IMR-90 (cell line): ENCODE measurements around the gene NACC2. TPM values are rescaled to one million over a fixed set of nuclear protein-coding genes. Genes with fewer than 3 reads are reported as not detected.
"Not testable (repeated sequence)": the region's sequence is repeated elsewhere in the genome, so short reads cannot be mapped to it uniquely, and the experiment has no call there.

Experiments used
- ATAC-seq: fragments of 200-7000 bp; cut with Tn5 transposase; 2 replicates; pipeline ENCODE4 v1.9.1; 2020; ENCODE audit warnings: low read depth, mild to moderate bottlenecking, moderate library complexity
- BruUV-seq: library from RNA; stranded (reverse); fragments of 400-500 nt; replicated peaks from 2 replicates; lab custom pipeline; 2021; lab: Mats Ljungman, UMichigan
- CTCF ChIA-PET: fragments of 300-600 bp; formaldehyde crosslinking; extraction: SDS; loops from one replicate; lab custom pipeline; 2021; ENCODE audit warnings: antibody characterized with exemption; lab: Yijun Ruan, JAX
- POLR2A ChIA-PET: fragments of 300-600 bp; sonication (Branson Sonifier 250); formaldehyde crosslinking; loops from one replicate; lab custom pipeline; 2022; ENCODE audit warnings: antibody characterized with exemption; ENCODE audit not compliant: unreplicated experiment; lab: Charles Lee
- DNase-seq: peaks from one replicate; pipeline ENCODE4 v3.0.0; 2013
- H2AFZ ChIP-seq: replicated peaks from 2 replicates; pipeline ENCODE3; 2013; ENCODE audit warnings: low read length, mild to moderate bottlenecking; ENCODE audit not compliant: poor library complexity
- H2AK5ac ChIP-seq: 2 replicates; pipeline ENCODE4 v1.6.1; 2013; ENCODE audit warnings: low read depth, low read length, inconsistent platforms
- H2AK9ac ChIP-seq: replicated peaks from 2 replicates; pipeline ENCODE3; 2013; ENCODE audit warnings: mild to moderate bottlenecking, low read depth, low read length, moderate library complexity; ENCODE audit not compliant: poor library complexity
- H2BK120ac ChIP-seq: 2 replicates; pipeline ENCODE4 v1.6.1; 2013; ENCODE audit warnings: low read depth, low read length, inconsistent platforms
- H2BK15ac ChIP-seq: 3 replicates; pipeline ENCODE4 v1.6.1; 2013; ENCODE audit warnings: low read depth, low read length, inconsistent platforms
- H2BK20ac ChIP-seq: 2 replicates; pipeline ENCODE4 v1.6.1; 2013; ENCODE audit warnings: low read depth, mild to moderate bottlenecking, inconsistent platforms, low read length, moderate library complexity
- H2BK5ac ChIP-seq: 2 replicates; pipeline ENCODE4 v1.6.1; 2013; ENCODE audit warnings: mild to moderate bottlenecking, low read depth, low read length, inconsistent platforms; ENCODE audit not compliant: poor library complexity, severe bottlenecking
- H3K14ac ChIP-seq: replicated peaks from 2 replicates; pipeline ENCODE4 v1.6.1; 2013; ENCODE audit warnings: low read depth, low read length, inconsistent platforms
- H3K18ac ChIP-seq: 2 replicates; pipeline ENCODE4 v1.6.1; 2013; ENCODE audit warnings: low read depth, low read length, control low read depth
- H3K23ac ChIP-seq: 2 replicates; pipeline ENCODE4 v1.6.1; 2013; ENCODE audit warnings: low read depth, low read length, inconsistent platforms
- H3K27ac ChIP-seq: 2 replicates; pipeline ENCODE4 v1.5.1; 2013; ENCODE audit warnings: mild to moderate bottlenecking, control low read depth, low read length; ENCODE audit not compliant: insufficient read depth
- H3K27me3 ChIP-seq: 2 replicates; pipeline ENCODE4 v1.6.1; 2013; ENCODE audit warnings: low read length; ENCODE audit not compliant: control insufficient read depth, insufficient read depth
- H3K36me3 ChIP-seq: 2 replicates; pipeline ENCODE4 v1.6.1; 2013; ENCODE audit warnings: low read length, mixed read lengths; ENCODE audit not compliant: control insufficient read depth, insufficient read depth
- H3K4ac ChIP-seq: 2 replicates; pipeline ENCODE4 v1.6.1; 2013; ENCODE audit warnings: low read depth, low read length, inconsistent platforms
- H3K4me1 ChIP-seq: 2 replicates; pipeline ENCODE4 v1.6.1; 2013; ENCODE audit warnings: low read length, mixed read lengths; ENCODE audit not compliant: control insufficient read depth, insufficient read depth
- H3K4me2 ChIP-seq: 2 replicates; pipeline ENCODE4 v1.6.1; 2013; ENCODE audit warnings: low read depth, mild to moderate bottlenecking, control low read depth, low read length, moderate library complexity
- H3K4me3 ChIP-seq: 2 replicates; pipeline ENCODE4 v1.5.1; 2013; ENCODE audit warnings: low read depth, mild to moderate bottlenecking, control low read depth, low read length, moderate library complexity; ENCODE audit not compliant: insufficient read depth
- H3K56ac ChIP-seq: 2 replicates; pipeline ENCODE4 v1.6.1; 2013; ENCODE audit warnings: low read length, inconsistent platforms; ENCODE audit not compliant: insufficient read depth; ENCODE audit errors: extremely low read depth
- H3K79me1 ChIP-seq, 2 experiments: 2 replicates each; pipeline ENCODE4 v1.6.1; 2013; ENCODE audit warnings: low read length in 2 of 2, inconsistent platforms in 1 of 2, low read depth in 1 of 2
- H3K9ac ChIP-seq: 2 replicates; pipeline ENCODE4 v1.6.1; 2013; ENCODE audit warnings: low read depth, low read length, control low read depth
- H3K9me1 ChIP-seq: 2 replicates; pipeline ENCODE4 v1.6.1; 2013; ENCODE audit warnings: low read length, inconsistent platforms; ENCODE audit not compliant: insufficient read depth
- H3K9me3 ChIP-seq: 2 replicates; pipeline ENCODE4 v1.6.1; 2013; ENCODE audit warnings: low read length; ENCODE audit not compliant: control insufficient read depth, insufficient read depth
- H4K20me1 ChIP-seq: 2 replicates; pipeline ENCODE4 v1.6.1; 2013; ENCODE audit warnings: low read length, inconsistent platforms; ENCODE audit not compliant: insufficient read depth
- H4K5ac ChIP-seq: 2 replicates; pipeline ENCODE4 v1.6.1; 2013; ENCODE audit warnings: mild to moderate bottlenecking, low read depth, low read length, control low read depth
- H4K8ac ChIP-seq, 2 experiments: 2 replicates each; pipeline ENCODE4 v1.6.1; 2013; ENCODE audit warnings: low read depth in 2 of 2, low read length in 2 of 2, control low read depth in 1 of 2, inconsistent platforms in 1 of 2
- H4K91ac ChIP-seq: 2 replicates; pipeline ENCODE4 v1.6.1; 2013; ENCODE audit warnings: low read depth, low read length, inconsistent platforms; ENCODE audit not compliant: insufficient read depth
- NFE2L2 ChIP-seq: fragments of 150-350 bp; IDR thresholded peaks from 2 replicates; pipeline ENCODE4 v1.6.1; 2016; ENCODE audit warnings: low read depth, mild to moderate bottlenecking, low read length
- WGBS, 2 experiments: methylation state at CpG; one replicate each; pipeline versions ENCODE4 v1.1.5 to v1.1.7; 2013; ENCODE audit warnings: missing lambda C conversion rate in 2 of 2; ENCODE audit not compliant: insufficient read length in 1 of 2; ENCODE audit errors: extremely low coverage in 2 of 2; 5-methylcytosine and 5-hydroxymethylcytosine counted together
- dilution Hi-C: fragments of 300-500 bp; cut with HindIII; formaldehyde crosslinking; loops from one replicate; pipeline ENCODE4 v1.14.3; 2018; ENCODE audit warnings: low sequenced_read_pairs; ENCODE audit not compliant: unreplicated experiment
- in situ Hi-C: fragments of 300-500 bp; cut with MboI; formaldehyde crosslinking; loops from 3 replicates; pipeline ENCODE4 v1.14.3; 2019; ENCODE audit warnings: low sequenced_read_pairs, inconsistent platforms, mixed read lengths
- intact Hi-C: fragments of 100-400 bp; cut with micrococcal nuclease; formaldehyde crosslinking; loops from 2 replicates; pipeline ENCODE4 v1.10.0; 2022
- polyA plus RNA-seq, 3 experiments: library from polyadenylated mRNA; depleted of rRNA; stranded (reverse); fragments of >200 nt; gene quantifications; 2 replicates each; pipeline ENCODE4 v1.2.3, GENCODE V29; 2012; ENCODE audit warnings: low replicate concordance in 1 of 3
- total RNA-seq: library from RNA; depleted of rRNA; stranded (reverse); fragments of >200 nt; gene quantifications from 2 replicates; pipeline ENCODE4 v1.2.3, GENCODE V29; 2012

The NACC2 gene
- total and polyA plus RNA-seq, 2 of the 4 experiments (the other 2 are of a cell fraction): 7.9 to 19.0 TPM

- no peak for TF ChIP-seq NFE2L2
Observed at GRCh38 chr9:136062657-136063439, 32.2 kb downstream of the NACC2 start (continued).

GRCh38 chr9:136061916-136062315 is 33.2 kb downstream of the NACC2 start:
- H2BK120ac ChIP-seq, H2BK5ac ChIP-seq, H2BK20ac ChIP-seq, H3K27ac ChIP-seq, H3K36me3 ChIP-seq, H3K56ac ChIP-seq, H4K91ac ChIP-seq, H3K4ac ChIP-seq, CTCF ChIA-PET, H3K9me3 ChIP-seq, H4K8ac ChIP-seq, H3K9ac ChIP-seq, H4K5ac ChIP-seq, H2AK5ac ChIP-seq, H2AK9ac ChIP-seq, intact Hi-C loops, H3K14ac ChIP-seq, DNase-seq, BruUV-seq, H3K4me2 ChIP-seq, H3K18ac ChIP-seq, H2BK15ac ChIP-seq, H3K4me3 ChIP-seq, POLR2A ChIA-PET, H3K23ac ChIP-seq, dilution Hi-C loops, ATAC-seq, in situ Hi-C loops, H2AFZ ChIP-seq, H3K27me3 ChIP-seq: not testable (repeated sequence)
- peaks cover 27% of the 10 kb centered on the region for H3K4me1 ChIP-seq
- peaks cover 39 to 92% of the 10 kb centered on the region in 2 experiments for H3K79me1 ChIP-seq
- WGBS, 2 experiments: 100% methylated on average over 2 of the region's 8 CpGs; no CpG with 5 or more reads in 1 of the 2 experiments
- peaks cover 92% of the 10 kb centered on the region for H4K20me1 ChIP-seq
- peaks cover 20% of the 10 kb centered on the region for H3K9me1 ChIP-seq
